GM12872 (cell line): Measurements from ENCODE around the gene ELAVL3.
A peak's percentile ranks its signal among the peaks of the same experiment; 100 is the strongest.

Experiments used
- TF ChIP-seq, protein P1 (sequence below): IDR thresholded peaks from 3 replicates; pipeline ENCODE4 v1.5.1; 2011; ENCODE audit warnings: low read depth, mild to moderate bottlenecking, low read length, moderate library complexity; ENCODE audit not compliant: insufficient read depth

Gene ELAVL3

GRCh38 chr19:11475861-11476260 is 5.0 kb downstream of the ELAVL3 start:
- TF ChIP-seq, protein P1, sequence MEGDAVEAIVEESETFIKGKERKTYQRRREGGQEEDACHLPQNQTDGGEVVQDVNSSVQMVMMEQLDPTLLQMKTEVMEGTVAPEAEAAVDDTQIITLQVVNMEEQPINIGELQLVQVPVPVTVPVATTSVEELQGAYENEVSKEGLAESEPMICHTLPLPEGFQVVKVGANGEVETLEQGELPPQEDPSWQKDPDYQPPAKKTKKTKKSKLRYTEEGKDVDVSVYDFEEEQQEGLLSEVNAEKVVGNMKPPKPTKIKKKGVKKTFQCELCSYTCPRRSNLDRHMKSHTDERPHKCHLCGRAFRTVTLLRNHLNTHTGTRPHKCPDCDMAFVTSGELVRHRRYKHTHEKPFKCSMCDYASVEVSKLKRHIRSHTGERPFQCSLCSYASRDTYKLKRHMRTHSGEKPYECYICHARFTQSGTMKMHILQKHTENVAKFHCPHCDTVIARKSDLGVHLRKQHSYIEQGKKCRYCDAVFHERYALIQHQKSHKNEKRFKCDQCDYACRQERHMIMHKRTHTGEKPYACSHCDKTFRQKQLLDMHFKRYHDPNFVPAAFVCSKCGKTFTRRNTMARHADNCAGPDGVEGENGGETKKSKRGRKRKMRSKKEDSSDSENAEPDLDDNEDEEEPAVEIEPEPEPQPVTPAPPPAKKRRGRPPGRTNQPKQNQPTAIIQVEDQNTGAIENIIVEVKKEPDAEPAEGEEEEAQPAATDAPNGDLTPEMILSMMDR = no peak

DNA sequence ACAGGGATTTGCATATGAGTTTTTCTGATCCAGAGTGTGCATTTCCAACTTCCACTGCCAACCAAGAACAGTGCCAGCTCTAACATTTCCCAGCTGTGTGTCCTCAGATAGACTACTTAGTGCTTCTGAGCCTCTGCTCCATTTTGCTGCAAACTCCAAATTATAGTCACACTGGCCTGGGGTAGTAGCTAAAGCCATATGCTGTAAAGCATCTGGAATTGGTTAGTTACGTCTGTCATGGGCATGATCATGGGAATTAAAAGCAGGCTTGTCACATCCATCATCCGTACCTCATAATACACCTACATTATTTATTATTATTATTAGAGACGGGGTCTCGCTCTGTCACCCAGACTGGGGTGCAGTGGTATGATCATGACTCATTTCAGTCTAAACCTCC is 7.1 kb downstream of the ELAVL3 start:
- TF ChIP-seq, protein P1 = no peak

DNA sequence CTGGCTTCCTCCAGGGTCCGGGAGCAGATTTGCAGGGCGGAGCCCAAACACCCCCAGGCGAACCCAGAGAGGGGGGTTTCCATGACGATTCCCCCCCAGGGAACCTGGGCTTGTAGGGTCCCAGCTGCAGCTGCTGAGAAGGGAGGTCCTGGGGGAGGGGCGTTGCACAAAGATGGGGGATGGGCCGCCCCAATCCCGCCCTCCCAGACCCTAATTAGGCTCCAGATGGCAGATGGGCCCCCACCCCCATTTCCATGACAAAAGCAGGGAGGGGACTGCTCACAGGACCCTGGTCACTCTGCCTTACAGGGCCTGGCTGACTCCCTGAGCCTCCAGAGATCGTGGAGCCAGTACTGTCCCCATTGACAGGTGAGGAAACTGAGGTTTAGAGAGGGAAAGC is 15.2 kb downstream of the ELAVL3 start:
- TF ChIP-seq, protein P1 = no peak

DNA sequence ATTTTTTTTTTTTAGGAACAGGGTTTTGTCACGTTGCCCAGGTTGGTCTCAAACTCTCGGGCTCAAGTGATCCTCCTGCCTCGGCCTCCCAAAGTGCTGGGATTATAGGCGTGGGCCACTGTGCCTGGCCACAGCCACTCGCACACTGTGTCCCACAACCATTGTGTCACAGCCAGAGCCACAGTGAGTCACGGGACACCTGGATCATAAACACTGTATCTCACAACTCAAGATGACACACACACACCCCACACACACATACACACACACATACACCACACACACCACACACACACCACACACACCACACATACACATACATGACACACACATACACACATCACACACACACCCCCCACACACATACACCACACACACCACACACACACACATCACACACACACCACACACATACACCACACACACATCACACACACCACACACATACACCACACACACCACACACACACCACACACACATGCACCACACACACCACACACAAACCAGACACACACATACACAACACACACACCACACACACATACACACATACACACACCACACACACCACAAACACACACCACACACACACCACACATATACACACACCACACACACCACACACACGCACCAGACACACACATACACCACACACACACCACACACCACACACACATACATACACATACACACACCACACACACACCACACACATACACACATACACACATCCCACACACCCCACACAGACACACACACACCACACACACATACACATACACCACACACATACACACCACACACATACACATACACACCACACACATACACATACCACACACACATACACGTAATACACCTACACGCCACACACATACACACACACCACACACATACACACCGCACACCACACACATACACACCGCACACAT is 16.2 kb downstream of the ELAVL3 start:
- TF ChIP-seq, protein P1 = no peak

DNA sequence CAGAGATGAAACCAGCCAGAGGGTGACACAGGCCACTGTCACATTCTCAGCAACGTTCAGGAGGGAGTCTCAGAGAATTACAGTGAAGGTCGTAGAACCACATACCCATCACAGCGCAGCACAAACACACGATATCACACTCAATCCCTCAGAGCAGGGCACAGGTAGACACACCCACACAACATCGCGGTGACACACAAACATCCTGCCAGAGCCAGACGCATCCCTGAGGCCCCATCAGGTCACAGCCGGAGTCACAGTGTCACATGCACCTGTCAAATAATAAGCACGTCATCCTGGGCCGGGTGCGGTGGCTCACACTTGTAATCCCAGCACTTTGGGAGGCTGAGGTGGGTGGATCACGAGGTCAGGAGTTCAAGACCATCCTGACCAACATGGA is 17.5 kb downstream of the ELAVL3 start:
- TF ChIP-seq, protein P1 = no peak

- TF ChIP-seq, protein P1 = no peak
These were observed 19.4 kb downstream of the ELAVL3 start for GRCh38 chr19:11461453-11461852.

- TF ChIP-seq, protein P1 = peak; percentile 41; the same call in 2 of the 3 replicates
These were observed 20.6 kb downstream of the ELAVL3 start for GRCh38 chr19:11460207-11460606.
